Stimulated activated CD8-positive, alpha-beta memory T cell treated with anti-CD3 and anti-CD28 coated beads, Interleukin-15, amount 100 ng/mL, for 4 hours (primary cell): ENCODE data around the gene EPHA6.

Experiments
- DNase-seq, 2 donors: peaks; one replicate each; pipeline ENCODE4 v3.0.0-alpha.2; 2020; ENCODE audit warnings: low read depth in 2 of 2

The EPHA6 gene

DNA sequence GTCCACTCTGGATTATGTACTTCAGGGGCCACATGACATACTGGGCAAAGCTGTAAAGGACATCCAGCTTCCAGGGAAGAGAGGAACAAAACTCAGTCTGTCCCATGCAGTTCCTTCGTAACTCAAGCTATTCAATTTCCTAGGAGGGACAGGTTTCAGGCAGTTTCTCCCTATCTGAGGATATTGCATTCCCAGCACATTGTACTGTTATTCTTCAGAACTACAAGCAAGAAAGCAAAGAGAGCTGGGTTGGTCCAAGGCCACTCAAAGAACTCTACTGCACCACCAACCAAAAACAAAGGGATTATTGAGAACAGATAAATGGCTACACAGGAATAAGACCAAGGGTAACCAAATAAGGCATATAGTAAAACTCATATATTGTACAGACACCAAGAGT is 832.5 kb downstream of the EPHA6 start:
- DNase-seq: no peak

DNA sequence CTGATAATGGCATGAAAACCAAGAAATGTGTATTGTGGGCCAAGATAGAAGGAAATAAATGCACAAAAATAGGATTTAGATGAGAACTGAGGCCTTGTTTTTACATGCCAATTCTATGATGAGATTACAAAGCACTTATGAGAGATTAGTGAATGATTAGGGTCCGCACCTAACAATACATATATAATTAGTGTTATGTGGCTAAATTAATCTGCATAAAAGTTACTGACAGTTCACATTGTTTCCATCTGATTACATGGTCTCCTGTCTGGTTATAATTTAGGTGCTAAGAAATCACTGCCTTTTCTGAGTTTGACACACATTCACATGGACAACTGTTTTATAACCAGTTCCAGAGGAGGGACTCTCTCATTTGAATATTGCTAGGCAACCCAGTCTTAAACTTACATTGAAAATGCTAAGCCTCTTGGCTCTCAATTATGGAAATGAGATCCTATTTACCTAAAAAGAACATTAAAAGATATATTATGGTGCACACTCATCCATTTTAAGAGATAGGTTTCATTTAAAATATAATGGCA is 833.1 kb downstream of the EPHA6 start:
- no peak for DNase-seq

DNA sequence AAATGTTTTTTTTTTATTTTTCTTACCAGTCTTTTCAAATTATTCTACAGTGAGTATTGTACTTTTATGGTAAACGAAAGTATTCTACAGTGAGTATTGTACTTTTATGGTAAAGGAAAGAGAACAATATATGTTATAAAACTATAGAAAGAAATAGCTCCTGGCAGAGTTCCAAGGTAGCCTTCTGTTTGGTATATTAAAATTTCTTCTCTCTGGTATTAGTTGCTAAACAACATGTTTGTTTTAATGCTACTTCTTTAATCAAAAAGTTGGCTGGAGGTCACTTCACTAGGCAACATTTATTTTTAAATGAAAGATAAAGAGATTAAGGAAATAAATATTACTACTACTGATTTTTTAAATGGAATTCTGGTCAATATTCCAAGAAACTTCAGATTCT is 841.6 kb downstream of the EPHA6 start:
- DNase-seq: no peak

DNA sequence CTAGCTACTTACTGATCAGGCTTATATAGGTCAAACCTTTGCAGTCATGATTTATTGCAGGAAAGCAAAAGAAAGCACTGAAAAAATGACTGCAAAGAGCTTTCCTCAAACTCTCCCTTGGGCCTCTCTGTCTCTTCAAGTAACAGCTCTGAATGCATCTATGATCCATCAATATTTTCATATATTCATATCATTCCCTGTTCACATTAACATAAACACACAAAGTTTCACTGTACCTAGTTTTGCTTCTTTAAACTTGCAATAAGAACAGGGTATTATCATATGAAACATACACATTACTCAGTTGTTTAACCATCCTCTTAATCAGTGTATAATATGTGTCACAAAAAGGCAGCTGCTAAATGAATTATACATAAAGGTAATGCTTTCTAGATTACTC is 842.2 kb downstream of the EPHA6 start:
- DNase-seq: no peak

DNA sequence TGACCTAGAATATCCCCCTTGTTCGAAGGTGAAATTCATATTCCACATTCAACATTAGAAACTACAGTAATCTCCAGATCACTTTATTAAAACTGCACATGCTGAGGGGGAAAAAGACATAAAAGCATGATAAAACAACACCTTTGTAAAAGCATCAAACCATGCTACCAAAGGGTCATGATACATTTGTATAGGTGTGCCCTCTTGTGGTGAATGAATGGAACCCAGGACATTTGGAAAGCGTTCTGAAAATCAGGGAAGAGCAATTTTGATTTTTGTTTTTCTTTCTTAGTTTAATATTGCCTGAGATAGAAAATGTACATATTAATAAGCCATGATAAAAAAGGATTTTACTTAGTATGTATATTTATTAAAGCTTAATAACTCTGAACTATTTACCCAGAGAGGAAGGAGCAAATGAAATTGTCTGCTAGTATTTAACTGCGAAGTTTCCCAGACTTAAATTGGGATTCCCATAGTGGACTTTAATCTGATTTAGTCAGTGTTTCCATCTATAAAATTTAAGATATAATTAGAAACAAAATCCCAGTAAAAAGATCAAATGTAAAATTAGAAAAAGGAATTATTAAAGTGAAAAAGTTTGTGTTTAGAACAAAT is 844.4 kb downstream of the EPHA6 start:
- DNase-seq: no peak

DNA sequence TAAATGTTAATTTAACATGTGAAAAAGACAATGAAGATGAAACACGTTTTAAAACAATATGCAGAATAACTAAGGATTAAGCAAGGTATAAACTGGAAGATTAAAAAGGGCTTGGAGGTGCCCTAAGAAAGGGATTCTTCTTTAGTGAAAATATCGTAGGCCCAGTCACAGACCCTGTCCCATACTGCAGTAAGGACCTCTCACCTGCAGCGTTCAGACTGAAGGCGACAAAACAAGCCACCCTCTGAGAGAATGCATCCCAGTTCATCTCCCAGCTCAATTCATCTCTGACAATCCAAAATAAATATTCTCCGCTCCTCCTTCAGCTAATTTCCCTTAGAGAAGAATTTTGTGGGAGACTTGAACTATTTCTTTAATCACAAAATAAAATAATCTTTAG is 847.9 kb downstream of the EPHA6 start:
- DNase-seq: no peak

DNA sequence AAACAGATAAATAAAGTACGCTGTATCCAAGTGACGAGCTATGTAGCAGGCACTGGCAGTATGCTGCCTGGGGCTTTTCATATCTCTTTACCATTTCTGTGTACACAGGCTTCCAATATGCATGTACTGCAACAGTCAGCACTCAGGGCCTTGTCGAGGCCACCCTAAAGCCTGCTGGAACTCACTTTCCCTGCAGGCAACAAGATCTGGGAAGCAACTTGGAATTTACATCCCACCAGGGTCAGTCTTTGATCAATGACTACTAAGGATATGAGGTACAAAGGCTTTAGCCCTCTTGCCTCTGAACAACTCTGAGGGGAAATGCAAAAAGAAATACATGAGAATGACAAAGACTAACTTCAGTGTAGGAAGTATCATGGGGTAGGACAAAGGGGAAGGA is 848.4 kb downstream of the EPHA6 start:
- DNase-seq: no peak

DNA sequence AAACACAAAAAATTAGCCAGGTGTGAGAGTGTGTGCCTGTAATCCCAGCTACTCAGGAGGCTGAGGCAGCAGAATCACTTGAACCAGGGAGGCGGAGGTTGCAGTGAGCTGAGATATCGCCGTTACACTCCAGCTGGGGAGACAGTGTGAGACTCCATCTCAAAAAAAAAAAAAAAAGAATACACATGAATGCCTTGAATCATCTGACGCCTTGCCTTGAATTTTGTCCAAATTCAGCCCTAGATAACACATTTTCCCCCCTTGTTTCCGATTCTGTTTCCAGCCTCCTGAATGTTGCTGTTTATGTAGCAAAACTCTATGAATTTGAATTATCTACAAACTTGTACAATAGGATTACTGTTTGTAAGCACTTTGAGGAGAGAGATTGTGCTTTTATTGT is 851.5 kb downstream of the EPHA6 start:
- no peak for DNase-seq

DNA sequence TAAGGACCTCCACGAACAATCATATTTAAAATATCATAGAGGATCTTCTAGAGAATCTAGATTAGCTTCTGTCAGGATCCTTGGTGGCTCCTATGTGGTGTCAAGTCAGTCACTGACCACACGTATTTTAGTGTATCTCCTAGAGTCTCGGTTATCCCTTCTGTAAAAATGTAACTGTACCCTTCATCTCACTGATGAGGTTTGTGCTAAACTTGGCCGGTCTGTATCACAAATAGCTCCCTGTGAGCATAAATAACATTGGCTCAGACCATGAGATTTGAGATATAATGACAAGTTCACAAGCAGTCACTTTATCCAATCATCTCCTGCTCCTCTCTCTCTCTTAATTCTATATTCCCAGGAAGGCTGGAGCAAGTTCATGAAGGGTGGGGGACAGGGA is 856.6 kb downstream of the EPHA6 start:
- DNase-seq: no peak

DNA sequence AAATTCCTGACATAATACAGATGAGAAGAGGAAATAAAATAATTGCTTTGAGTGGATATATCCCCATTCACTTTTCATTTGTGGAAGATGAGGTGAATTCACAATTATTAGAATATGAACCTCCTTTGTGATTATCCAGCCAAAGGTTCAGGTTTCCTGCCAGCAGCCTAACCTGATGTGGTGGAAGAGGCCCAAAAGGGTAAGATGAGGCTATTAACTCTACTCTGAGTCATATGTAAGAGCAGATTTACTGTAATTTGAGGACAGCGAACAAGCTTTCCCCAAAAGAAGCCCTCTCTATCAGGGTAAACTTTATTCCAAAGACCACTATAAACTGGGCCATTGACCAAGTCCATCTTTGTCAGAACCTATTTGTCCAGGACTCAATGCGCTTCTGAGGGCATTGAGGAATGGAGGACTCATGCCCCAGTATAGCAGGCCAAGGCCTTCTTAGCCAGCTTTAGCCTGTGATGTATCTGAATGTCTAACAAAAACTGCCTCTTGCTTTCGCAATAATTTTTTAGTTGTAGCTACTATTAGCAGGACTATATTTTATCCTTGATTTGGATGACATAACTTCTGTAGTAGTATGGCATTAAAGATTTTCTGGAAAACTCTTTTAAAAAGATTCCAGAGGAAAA is 859.1 kb downstream of the EPHA6 start:
- no peak for DNase-seq

DNA sequence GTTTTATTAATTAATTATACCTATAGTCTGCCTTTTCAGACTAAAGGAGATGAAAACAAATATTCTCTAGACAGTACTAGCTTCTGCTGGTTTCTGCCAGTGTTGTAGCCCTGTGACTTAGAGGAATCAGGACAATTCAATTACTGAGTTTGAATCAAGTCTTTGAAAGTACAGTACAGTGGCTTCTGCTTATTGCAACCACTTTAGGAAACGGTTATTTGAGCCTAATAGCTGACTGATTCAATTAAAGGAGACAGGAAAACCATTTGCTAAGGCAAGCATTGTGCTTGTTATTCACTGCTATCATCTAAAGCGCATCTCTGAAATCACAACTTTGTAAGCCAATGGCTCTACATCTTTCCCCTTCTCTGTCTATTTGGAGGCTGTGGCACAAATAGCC is 860.1 kb downstream of the EPHA6 start:
- no peak for DNase-seq

DNA sequence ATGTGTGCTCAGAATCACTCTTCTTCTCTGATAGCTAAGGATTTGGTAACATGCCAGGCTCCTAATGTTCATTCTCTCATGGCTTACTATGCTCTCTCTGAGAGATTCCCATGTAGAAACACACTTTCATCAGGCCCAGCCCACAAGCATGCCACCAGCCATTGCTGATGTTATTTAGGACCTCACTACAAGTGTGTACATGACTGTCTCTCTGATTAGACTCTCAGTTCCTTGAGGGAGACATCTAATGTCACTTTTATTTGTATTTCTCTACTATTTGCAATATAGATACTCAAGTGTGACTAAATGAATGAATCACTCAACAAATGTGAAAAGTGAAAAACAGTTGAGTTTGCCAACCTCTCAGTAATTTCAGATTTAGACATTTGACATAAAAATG is 865.8 kb downstream of the EPHA6 start:
- no peak for DNase-seq

DNA sequence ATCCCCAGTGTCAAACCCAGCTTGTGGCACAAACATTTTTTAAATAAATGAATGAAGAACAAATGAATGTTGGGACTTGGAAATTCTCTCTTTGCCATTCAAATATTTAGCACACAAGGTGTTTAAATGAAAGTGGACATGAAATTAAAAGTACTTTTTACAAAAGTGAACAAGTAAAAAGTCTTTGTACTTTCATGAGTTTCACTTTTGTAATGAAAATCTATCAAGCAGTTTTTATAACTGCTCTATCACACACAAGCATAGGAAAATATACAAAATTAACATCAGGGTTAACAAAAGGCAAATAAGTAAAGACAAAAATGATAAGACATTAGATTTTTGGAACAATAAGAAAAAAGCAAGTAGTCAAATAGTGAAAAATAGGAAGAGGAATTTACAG is 866.3 kb downstream of the EPHA6 start:
- DNase-seq: no peak

DNA sequence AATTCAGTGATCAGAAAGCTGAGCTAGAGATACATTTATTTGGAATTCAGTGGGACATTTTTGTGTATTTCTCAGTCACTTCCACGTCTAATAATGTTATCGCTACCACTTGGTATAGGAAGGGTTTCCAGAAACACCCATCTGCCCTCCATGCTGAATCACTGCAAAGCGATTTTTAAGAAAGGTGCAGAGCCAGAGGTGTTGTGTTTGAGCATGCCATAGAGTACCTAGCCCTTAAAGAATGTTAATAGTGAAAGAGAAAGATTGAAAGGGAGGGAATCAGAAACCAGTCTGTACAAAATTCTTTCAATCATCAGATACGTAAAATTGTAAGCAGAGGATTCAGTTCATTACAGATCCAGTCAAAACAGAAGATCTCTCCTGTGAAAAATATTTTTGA is 870.1 kb downstream of the EPHA6 start:
- DNase-seq: no peak

DNA sequence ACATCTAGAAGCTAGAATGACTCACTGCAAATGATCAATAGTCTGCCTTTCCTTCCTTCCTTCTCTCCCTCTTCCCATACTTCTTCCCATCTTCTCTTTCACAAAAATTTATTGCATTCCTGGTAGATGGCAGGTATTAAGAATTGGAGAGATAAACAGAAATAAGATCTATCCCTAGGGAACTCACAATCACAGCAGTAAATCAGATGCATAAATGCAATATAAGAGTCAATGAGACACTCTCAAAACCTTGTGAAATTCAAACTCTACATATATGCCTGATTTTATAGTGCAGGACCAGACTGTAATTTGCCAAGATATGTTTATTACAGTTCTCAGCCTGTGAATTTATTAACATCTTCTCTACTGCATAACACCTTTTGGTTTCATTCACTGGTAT is 871.9 kb downstream of the EPHA6 start:
- no peak for DNase-seq

DNA sequence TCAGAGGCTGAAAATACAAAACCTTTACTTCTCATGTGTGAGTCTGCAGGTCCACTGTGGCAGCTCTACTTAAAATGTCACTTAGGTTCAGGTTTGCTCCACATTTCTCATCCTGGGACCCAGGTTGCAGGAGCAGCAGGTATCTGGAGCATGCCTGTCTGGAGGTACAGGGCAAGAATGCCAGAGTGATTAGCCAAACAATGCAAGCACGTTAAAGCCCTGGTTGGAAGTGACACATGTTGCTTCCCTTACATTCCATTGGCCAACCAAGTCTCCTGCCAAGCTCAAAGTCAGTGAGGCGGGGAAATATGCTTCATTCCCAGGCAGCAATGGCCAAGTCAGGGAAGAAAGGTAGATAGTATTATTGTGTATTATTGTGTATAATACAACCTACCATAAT is 873.3 kb downstream of the EPHA6 start:
- DNase-seq: no peak

DNA sequence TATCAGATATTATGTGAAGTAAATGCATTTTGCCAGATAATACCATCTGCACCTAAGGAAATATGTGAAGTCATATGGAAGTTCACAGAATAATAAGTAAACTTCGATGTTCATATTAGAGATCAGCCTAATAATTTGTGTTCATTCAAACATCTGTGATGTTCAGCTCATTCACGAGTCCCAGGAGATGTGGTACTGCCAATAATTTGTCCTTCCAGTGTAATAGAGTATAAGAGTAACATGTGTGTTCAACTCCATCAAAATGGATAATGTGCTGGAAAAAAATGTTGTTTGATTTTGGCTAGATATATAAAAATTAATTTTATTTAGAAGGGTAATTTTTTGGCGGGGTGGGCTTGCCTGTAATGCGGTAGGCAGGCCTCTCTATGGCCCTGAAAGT is 874.7 kb downstream of the EPHA6 start:
- no peak for DNase-seq

DNA sequence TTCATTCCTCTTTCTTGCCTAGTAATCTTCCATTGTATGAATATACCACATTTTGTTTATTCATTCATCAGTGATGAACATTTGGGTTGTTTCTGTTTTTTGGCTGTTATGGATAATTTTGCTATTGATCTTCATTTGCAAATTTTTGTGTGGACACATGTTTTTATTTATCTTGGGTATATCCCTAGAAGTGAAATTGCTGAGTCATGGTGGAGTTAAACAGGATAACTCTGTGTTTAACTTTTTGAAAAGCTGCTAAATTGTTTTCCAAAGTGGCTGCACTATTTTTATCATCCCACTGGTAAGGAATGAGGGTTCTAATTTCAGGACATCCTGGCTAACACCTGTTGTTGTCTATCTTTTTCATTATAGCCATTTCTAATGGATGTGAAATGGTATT is 875.6 kb downstream of the EPHA6 start:
- no peak for DNase-seq

DNA sequence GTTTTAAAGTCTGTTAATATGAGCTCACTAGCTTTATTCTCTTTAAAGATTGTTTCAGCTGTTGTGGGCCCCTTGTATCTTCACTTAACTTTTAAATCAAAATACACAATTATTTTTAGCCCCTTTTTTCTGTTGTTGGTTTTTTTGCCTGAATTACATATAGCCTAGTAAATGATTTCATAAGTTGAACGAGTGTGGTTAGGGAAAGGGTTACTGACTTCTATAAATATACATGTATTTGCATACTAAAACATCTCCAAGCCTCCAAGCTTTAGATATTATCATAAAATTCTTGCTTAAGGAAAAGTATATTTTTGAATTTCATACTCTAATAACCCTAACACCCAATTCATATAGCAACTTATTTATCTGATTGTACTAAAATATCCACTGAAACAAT is 877.0 kb downstream of the EPHA6 start:
- no peak for DNase-seq

DNA sequence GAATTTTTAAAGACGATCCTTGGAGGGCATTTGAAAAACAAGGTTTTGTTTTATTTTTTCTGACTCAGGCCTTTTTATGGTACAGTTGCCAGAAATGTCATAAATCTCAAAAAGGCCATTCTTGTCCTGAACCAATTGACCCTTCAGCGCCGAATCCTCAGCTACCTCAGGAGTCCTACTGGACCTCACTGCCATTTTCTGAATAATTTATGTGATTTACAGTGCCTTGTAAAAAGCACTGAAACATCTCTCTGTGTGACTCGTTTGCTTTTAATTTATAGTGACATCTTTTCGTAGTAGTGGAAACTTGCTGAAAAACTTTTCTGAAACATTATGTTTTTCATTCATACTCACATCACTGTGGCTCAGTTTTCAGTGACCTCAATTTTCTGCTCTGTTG is 878.0 kb downstream of the EPHA6 start:
- no peak for DNase-seq

DNA sequence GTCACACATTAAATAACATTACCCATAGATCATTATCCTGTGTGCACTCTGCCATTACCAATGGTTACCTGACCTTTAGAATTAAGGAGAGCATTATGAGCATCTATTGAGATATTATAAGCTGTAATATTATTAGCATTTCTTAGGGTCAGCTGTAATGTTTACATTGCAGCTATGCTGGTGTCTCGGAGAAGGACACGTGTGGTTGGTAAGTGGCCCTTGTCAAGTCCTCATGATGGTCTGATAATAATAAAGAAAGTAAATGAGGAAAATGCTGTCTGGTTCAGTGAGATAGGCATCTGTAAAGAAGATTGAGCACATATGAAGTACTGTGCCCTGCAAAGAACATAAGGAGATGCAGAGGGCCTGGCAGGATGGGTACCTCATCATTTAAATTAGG is 878.4 kb downstream of the EPHA6 start:
- no peak for DNase-seq

DNA sequence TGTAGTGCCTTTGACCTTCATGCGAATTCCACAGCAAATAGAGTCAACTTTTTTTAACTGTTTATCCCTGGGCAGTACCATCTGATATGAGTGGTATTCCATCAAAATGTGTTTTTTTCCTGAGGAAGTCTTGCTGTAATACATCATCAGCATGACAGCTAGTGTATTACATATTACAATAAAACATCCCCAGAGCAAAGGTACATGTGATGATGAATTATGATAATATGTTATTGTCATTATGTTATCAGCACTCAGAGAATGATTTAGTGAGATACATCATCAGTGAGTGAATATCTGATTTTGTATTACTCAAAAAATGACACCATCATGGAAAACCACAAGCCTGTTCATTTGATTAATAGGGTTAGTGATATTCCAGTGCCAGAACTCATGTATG is 880.5 kb downstream of the EPHA6 start:
- DNase-seq: no peak

DNA sequence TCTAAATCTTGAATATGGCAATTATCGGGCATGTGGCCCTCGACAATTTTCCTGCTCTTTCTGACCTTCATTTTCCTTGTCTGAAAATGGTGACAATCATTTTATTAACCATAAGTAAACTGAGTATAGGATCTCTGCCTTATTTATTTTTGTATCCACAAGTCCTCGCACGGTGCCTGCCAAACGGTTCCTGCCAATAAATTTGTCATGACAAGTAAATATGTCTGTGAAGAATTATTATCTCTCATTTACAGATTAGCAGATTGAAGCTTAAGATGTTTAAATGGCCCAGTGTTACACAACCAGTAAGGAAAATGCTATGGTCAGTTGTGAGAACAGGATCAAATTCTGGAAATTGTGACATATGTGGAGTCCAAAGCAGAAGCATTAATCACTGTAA is 884.3 kb downstream of the EPHA6 start:
- no peak for DNase-seq

DNA sequence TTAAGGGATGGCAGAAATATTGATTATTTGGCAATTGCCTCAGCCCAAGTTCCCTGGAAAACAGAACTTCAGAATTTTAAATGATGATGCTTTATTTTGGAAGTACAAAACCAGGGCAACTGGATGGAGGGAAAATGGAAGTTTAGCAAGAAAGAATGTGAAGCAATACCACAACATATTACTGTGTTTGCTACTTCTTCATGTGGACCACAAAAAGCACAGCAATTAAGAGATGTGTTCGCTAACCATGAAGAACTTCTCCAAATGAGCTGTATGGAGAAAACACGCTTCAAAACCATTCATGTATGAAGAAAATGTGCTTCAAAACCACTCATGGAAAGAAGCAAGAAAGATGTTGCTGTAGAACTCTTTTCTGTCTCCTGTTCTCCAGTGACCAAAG is 885.5 kb downstream of the EPHA6 start:
- DNase-seq: no peak
